Measurements from ENCODE around the gene KCNIP2.

- TF ChIP-seq CTCF (IDR thresholded peaks at IDR 0.05) (no peak), POLR2A (IDR thresholded peaks at IDR 0.05) (no peak)
Measured at GRCh38 chr10:101807158-101807557, 36.4 kb downstream of the KCNIP2 start.
